GM23338 (cell line): ENCODE measurements around the gene ATP4A.

Experiments
- CREB1 ChIP-seq: fragments of 250-450 bp; sonication (Bioruptor Pico); IDR thresholded peaks from 2 replicates; pipeline ENCODE4 v1.5.0; 2020; ENCODE audit warnings: low read depth, mild to moderate bottlenecking, moderate library complexity
- CTCF ChIP-seq, 2 experiments: fragments of 200-600 bp in 1 of 2; sonication (generic) in 1 of 2; conservative IDR thresholded peaks; 2 replicates each; pipeline versions ENCODE4 v1.5.1 to v1.6.1; 2016 to 2017; ENCODE audit warnings: antibody characterized with exemption in 2 of 2, low read depth in 2 of 2, mild to moderate bottlenecking in 2 of 2, moderate library complexity in 1 of 2
- EZH2 ChIP-seq: fragments of 200-600 bp; sonication (generic); IDR thresholded peaks from one replicate; pipeline ENCODE4 v1.8.0; 2017; ENCODE audit warnings: antibody characterized with exemption, mild to moderate bottlenecking, low read depth; ENCODE audit not compliant: unreplicated experiment
- EZH2phosphoT487 ChIP-seq: fragments of 200-600 bp; sonication (generic); IDR thresholded peaks from one replicate; pipeline ENCODE4 v1.8.1; 2018; ENCODE audit warnings: antibody characterized with exemption; ENCODE audit not compliant: unreplicated experiment
- JUNB ChIP-seq: IDR thresholded peaks from one replicate; pipeline ENCODE4 v1.6.1; 2016; ENCODE audit warnings: antibody characterized with exemption; ENCODE audit not compliant: unreplicated experiment
- POLR2AphosphoS5 ChIP-seq: IDR thresholded peaks from 2 replicates; pipeline ENCODE4 v1.6.1; 2016; ENCODE audit warnings: antibody characterized with exemption, low read depth
- STAT1 ChIP-seq: IDR thresholded peaks from one replicate; pipeline ENCODE4 v1.6.1; 2016; ENCODE audit warnings: antibody characterized with exemption; ENCODE audit not compliant: unreplicated experiment
- ZNF331 ChIP-seq: fragments of 250-450 bp; sonication (Bioruptor Pico); IDR thresholded peaks from 2 replicates; pipeline ENCODE4 v1.5.0; 2020; ENCODE audit warnings: low read depth, mild to moderate bottlenecking, moderate library complexity
- TF ChIP-seq, protein P1 (sequence below): IDR thresholded peaks from one replicate; pipeline ENCODE4 v1.6.1; 2018; ENCODE audit warnings: antibody characterized with exemption; ENCODE audit not compliant: unreplicated experiment

- TF ChIP-seq POLR2AphosphoS5, result no peak
- TF ChIP-seq CTCF (conservative IDR thresholded peaks at IDR 0.05; ENCODE audit: low read depth in 2 of 2), result no peak
- no peak for TF ChIP-seq ZNF331 (CRISPR knock-in tag)
- no peak for TF ChIP-seq CREB1
- TF ChIP-seq EZH2phosphoT487, result no peak
- TF ChIP-seq, protein P1, sequence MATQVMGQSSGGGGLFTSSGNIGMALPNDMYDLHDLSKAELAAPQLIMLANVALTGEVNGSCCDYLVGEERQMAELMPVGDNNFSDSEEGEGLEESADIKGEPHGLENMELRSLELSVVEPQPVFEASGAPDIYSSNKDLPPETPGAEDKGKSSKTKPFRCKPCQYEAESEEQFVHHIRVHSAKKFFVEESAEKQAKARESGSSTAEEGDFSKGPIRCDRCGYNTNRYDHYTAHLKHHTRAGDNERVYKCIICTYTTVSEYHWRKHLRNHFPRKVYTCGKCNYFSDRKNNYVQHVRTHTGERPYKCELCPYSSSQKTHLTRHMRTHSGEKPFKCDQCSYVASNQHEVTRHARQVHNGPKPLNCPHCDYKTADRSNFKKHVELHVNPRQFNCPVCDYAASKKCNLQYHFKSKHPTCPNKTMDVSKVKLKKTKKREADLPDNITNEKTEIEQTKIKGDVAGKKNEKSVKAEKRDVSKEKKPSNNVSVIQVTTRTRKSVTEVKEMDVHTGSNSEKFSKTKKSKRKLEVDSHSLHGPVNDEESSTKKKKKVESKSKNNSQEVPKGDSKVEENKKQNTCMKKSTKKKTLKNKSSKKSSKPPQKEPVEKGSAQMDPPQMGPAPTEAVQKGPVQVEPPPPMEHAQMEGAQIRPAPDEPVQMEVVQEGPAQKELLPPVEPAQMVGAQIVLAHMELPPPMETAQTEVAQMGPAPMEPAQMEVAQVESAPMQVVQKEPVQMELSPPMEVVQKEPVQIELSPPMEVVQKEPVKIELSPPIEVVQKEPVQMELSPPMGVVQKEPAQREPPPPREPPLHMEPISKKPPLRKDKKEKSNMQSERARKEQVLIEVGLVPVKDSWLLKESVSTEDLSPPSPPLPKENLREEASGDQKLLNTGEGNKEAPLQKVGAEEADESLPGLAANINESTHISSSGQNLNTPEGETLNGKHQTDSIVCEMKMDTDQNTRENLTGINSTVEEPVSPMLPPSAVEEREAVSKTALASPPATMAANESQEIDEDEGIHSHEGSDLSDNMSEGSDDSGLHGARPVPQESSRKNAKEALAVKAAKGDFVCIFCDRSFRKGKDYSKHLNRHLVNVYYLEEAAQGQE, result no peak
- no peak for TF ChIP-seq EZH2
- TF ChIP-seq STAT1, result no peak
- TF ChIP-seq JUNB, result no peak
Observed at GRCh38 chr19:35510626-35510964, 52.9 kb downstream of the ATP4A start.
